Measurements from ENCODE around the gene CTNND2.
"Not testable (repeated sequence)": the region's sequence is repeated elsewhere in the genome, so short reads cannot be mapped to it uniquely, and the experiment has no call there.

The CTNND2 gene

DNA sequence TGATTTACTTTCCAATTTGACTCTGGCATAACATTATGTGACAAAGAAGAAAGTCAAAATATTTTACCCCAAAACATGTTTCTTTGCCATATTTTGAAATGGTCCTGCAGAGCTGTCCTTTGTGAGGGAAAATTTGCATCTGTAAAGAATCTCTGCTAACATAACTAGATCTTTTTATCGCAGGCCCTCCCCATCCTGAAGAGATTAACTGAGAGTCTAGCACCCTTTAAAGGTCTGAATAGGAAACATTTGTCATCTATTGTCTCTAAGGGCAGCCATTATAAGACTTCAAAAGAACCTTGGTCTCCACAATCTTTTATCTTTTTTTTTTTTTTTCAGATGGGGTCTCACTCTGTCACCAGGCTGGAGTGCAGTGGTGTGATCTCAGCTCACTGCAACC is 838.5 kb downstream of the CTNND2 start:
- not testable (repeated sequence) for H3K27me3 ChIP-seq (replicated peaks; ENCODE audit: control insufficient read depth, insufficient read depth, low read length); H3K9ac ChIP-seq (ENCODE audit: low read length); H3K36me3 ChIP-seq (ENCODE audit: control insufficient read depth, insufficient read depth, low read length, severe bottlenecking); H3K4me3 ChIP-seq (ENCODE audit: low read length); H3K4me1 ChIP-seq (ENCODE audit: control insufficient read depth, insufficient read depth, low read length); DNase-seq (ENCODE audit: low read depth); H3K9me3 ChIP-seq (ENCODE audit: control insufficient read depth, low read length)

- Histone ChIP-seq H3K4me3 (ENCODE audit: low read length) (no peak overlapping the region), H3K27me3 (replicated peaks; ENCODE audit: control insufficient read depth, insufficient read depth, low read length) (peaks cover 4% of the 10 kb centered on the region), H3K4me1 (ENCODE audit: control insufficient read depth, insufficient read depth, low read length) (peaks cover 8% of the 10 kb centered on the region), H3K9me3 (ENCODE audit: control insufficient read depth, low read length) (no peaks in the 10 kb centered on the region), H3K36me3 (ENCODE audit: control insufficient read depth, insufficient read depth, low read length, severe bottlenecking) (no peaks in the 10 kb centered on the region), H3K9ac (ENCODE audit: low read length) (no peak overlapping the region)
- DNase-seq (ENCODE audit: low read depth) = no peak
These were observed 839.3 kb downstream of the CTNND2 start for GRCh38 chr5:11064763-11065450.

- Histone ChIP-seq H3K4me3 (ENCODE audit: low read length) (peak overlapping the region; percentile 42), H3K36me3 (ENCODE audit: control insufficient read depth, insufficient read depth, low read length, severe bottlenecking) (no peaks in the 10 kb centered on the region), H3K27me3 (replicated peaks; ENCODE audit: control insufficient read depth, insufficient read depth, low read length) (peaks cover 4% of the 10 kb centered on the region), H3K9me3 (ENCODE audit: control insufficient read depth, low read length) (no peaks in the 10 kb centered on the region), H3K9ac (ENCODE audit: low read length) (no peak overlapping the region), H3K4me1 (ENCODE audit: control insufficient read depth, insufficient read depth, low read length) (peaks cover 8% of the 10 kb centered on the region)
- peak; percentile 13 for DNase-seq (ENCODE audit: low read depth)
These were observed 841.8 kb downstream of the CTNND2 start for GRCh38 chr5:11062397-11062796.

DNA sequence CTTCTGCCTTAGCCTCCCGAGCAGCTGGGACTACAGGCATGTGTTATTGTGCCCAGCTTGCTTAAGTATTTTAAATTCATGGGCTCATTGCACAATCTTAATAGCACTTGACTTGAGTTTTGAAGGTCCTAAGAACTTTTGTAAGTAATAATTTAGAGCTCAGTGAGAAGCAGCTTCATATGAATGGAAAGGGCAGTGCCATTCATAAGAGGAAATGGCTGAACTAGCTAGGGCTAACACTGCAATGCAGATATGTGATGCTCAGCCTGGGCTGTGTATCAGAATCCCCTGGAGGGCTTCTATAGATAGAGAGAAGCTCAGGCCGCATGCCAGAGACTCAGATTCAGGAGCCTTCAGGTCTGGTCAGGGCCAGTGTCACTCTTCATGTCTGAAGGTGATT is 847.7 kb downstream of the CTNND2 start:
- Histone ChIP-seq H3K36me3 (ENCODE audit: control insufficient read depth, insufficient read depth, low read length, severe bottlenecking) (no peaks in the 10 kb centered on the region), H3K27me3 (replicated peaks; ENCODE audit: control insufficient read depth, insufficient read depth, low read length) (peaks cover 10% of the 10 kb centered on the region), H3K9ac (ENCODE audit: low read length) (no peak overlapping the region), H3K9me3 (ENCODE audit: control insufficient read depth, low read length) (peaks cover 3% of the 10 kb centered on the region), H3K4me3 (ENCODE audit: low read length) (no peak overlapping the region), H3K4me1 (ENCODE audit: control insufficient read depth, insufficient read depth, low read length) (no peaks in the 10 kb centered on the region)
- no peak for DNase-seq (ENCODE audit: low read depth)

DNA sequence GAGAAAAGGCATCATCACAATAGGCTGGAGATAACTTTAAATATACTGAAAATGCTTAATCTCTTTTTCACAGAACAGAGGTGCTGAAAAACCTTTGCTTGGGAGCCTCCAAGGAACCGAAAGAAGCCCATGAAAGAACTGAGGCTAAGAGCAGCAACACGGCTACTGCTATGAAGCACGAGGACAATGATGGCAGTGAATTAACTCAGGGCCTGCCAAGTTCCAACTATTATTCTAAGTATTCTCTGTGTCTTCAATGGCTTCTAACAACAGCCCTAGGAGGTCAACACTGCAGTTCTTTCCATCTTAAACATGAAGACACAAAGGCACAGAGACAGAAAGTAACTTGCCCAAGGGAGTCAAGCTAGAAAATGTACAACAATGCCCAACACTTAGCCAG is 850.2 kb downstream of the CTNND2 start:
- Histone ChIP-seq H3K4me3 (ENCODE audit: low read length) (no peak overlapping the region), H3K27me3 (replicated peaks; ENCODE audit: control insufficient read depth, insufficient read depth, low read length) (peaks cover 6% of the 10 kb centered on the region), H3K9me3 (ENCODE audit: control insufficient read depth, low read length) (peaks cover 3% of the 10 kb centered on the region), H3K4me1 (ENCODE audit: control insufficient read depth, insufficient read depth, low read length) (no peaks in the 10 kb centered on the region), H3K36me3 (ENCODE audit: control insufficient read depth, insufficient read depth, low read length, severe bottlenecking) (no peaks in the 10 kb centered on the region), H3K9ac (ENCODE audit: low read length) (no peak overlapping the region)
- no peak for DNase-seq (ENCODE audit: low read depth)

DNA sequence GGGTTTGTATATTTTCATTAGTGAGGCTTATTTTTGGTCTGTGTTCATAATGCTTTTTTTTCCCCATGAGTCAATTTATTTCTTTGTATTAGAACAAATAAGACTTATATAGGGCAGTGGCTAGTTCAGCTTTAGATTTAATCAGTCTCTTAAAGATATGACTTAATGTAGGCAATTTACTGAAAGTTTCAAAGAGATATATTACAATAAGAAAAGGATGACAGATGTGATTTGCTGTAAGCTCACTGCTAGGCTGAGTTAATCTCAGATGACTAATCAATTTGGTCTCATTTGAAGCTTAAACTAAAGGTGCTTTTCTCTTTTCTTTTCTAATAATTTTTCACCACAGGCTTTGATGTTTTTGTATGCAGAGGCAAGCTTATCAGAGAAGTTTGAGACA is 851.4 kb downstream of the CTNND2 start:
- no peak for DNase-seq (ENCODE audit: low read depth)
- Histone ChIP-seq H3K4me1 (ENCODE audit: control insufficient read depth, insufficient read depth, low read length) (no peaks in the 10 kb centered on the region), H3K9me3 (ENCODE audit: control insufficient read depth, low read length) (peaks cover 3% of the 10 kb centered on the region), H3K9ac (ENCODE audit: low read length) (no peak overlapping the region), H3K27me3 (replicated peaks; ENCODE audit: control insufficient read depth, insufficient read depth, low read length) (peaks cover 6% of the 10 kb centered on the region), H3K36me3 (ENCODE audit: control insufficient read depth, insufficient read depth, low read length, severe bottlenecking) (no peaks in the 10 kb centered on the region), H3K4me3 (ENCODE audit: low read length) (no peak overlapping the region)

DNA sequence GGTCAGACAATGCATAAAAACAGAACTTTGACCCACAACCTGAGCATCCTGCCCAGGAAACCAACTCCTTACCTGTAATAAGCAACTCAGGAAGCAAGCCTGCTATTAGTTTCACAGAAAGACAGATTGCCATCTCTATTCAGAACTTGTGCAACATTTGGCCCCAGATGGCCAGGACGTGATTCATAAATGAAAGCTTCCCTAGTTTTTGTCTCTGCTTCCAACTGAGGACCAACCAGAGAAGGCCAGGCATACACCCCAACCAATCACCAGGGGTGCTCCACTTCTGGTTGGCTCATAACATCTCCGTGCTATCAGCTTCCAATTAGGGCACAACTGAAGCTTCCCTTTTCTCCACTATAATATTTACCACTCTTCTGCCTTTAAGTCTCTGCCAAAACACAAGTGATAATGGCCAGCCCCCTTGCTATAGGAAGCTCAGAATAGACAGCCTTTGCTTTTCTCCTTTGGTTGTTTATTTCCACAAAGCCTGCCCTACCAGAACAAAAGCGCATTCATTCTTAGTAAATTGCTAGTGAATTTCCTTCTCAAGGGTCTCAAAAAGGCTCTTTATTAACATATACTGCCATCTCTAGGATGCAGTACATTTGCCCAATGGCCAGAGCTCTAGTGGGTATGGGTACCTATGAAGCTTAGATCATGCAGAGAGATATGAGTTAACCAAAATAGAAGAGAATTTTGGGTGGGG is 853.5 kb downstream of the CTNND2 start:
- Histone ChIP-seq H3K36me3 (ENCODE audit: control insufficient read depth, insufficient read depth, low read length, severe bottlenecking) (no peaks in the 10 kb centered on the region), H3K4me1 (ENCODE audit: control insufficient read depth, insufficient read depth, low read length) (no peaks in the 10 kb centered on the region), H3K27me3 (replicated peaks; ENCODE audit: control insufficient read depth, insufficient read depth, low read length) (peaks cover 8% of the 10 kb centered on the region), H3K4me3 (ENCODE audit: low read length) (no peak overlapping the region), H3K9me3 (ENCODE audit: control insufficient read depth, low read length) (peaks cover 3% of the 10 kb centered on the region), H3K9ac (ENCODE audit: low read length) (no peak overlapping the region)
- DNase-seq (ENCODE audit: low read depth) = no peak

GRCh38 chr5:11048760-11049159 is 855.5 kb downstream of the CTNND2 start:
- no peak overlapping the region for H3K9ac ChIP-seq (ENCODE audit: low read length)
- no peak overlapping the region for H3K4me3 ChIP-seq (ENCODE audit: low read length)
- H3K4me1 ChIP-seq (ENCODE audit: control insufficient read depth, insufficient read depth, low read length) = no peaks in the 10 kb centered on the region
- no peaks in the 10 kb centered on the region for H3K36me3 ChIP-seq (ENCODE audit: control insufficient read depth, insufficient read depth, low read length, severe bottlenecking)
- DNase-seq (ENCODE audit: low read depth) = no peak
- H3K9me3 ChIP-seq (ENCODE audit: control insufficient read depth, low read length) = no peaks in the 10 kb centered on the region
- H3K27me3 ChIP-seq (replicated peaks; ENCODE audit: control insufficient read depth, insufficient read depth, low read length) = peaks cover 5% of the 10 kb centered on the region

DNA sequence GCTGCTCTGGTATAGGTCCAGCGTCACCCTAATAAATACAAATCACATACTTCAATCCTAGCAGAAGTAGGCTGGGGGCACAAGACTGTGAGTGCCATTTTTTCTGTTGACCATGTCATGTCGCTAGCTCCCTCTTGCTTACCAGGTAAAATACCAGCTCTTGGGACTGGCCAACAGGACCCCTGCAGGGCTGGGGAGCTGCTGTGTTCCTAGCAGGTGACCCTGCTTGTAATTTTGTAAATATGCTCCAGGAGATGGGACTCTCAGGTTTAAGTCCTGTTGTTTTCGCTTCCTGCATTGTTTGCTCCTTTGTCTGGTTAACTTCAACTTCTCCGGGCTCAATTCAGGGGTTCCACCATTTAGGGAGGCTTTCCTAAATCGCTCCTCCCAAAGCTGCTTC is 856.6 kb downstream of the CTNND2 start:
- no peak overlapping the region for H3K4me3 ChIP-seq (ENCODE audit: low read length)
- H3K9me3 ChIP-seq (ENCODE audit: control insufficient read depth, low read length) = no peaks in the 10 kb centered on the region
- no peak for DNase-seq (ENCODE audit: low read depth)
- no peaks in the 10 kb centered on the region for H3K36me3 ChIP-seq (ENCODE audit: control insufficient read depth, insufficient read depth, low read length, severe bottlenecking)
- peaks cover 5% of the 10 kb centered on the region for H3K27me3 ChIP-seq (replicated peaks; ENCODE audit: control insufficient read depth, insufficient read depth, low read length)
- no peaks in the 10 kb centered on the region for H3K4me1 ChIP-seq (ENCODE audit: control insufficient read depth, insufficient read depth, low read length)
- H3K9ac ChIP-seq (ENCODE audit: low read length) = no peak overlapping the region

- H3K36me3 ChIP-seq (ENCODE audit: control insufficient read depth, insufficient read depth, low read length, severe bottlenecking) = no peaks in the 10 kb centered on the region
- DNase-seq (ENCODE audit: low read depth) = no peak
- no peaks in the 10 kb centered on the region for H3K9me3 ChIP-seq (ENCODE audit: control insufficient read depth, low read length)
- H3K27me3 ChIP-seq (replicated peaks; ENCODE audit: control insufficient read depth, insufficient read depth, low read length) = peaks cover 5% of the 10 kb centered on the region
- no peaks in the 10 kb centered on the region for H3K4me1 ChIP-seq (ENCODE audit: control insufficient read depth, insufficient read depth, low read length)
- H3K9ac ChIP-seq (ENCODE audit: low read length) = no peak overlapping the region
- no peak overlapping the region for H3K4me3 ChIP-seq (ENCODE audit: low read length)
These were observed 857.2 kb downstream of the CTNND2 start for GRCh38 chr5:11047030-11047429.

GRCh38 chr5:11046160-11046559 is 858.1 kb downstream of the CTNND2 start:
- peak; percentile 52 for DNase-seq (ENCODE audit: low read depth)
- Histone ChIP-seq H3K36me3 (ENCODE audit: control insufficient read depth, insufficient read depth, low read length, severe bottlenecking) (no peaks in the 10 kb centered on the region), H3K9me3 (ENCODE audit: control insufficient read depth, low read length) (no peaks in the 10 kb centered on the region), H3K27me3 (replicated peaks; ENCODE audit: control insufficient read depth, insufficient read depth, low read length) (peaks cover 5% of the 10 kb centered on the region), H3K4me1 (ENCODE audit: control insufficient read depth, insufficient read depth, low read length) (no peaks in the 10 kb centered on the region), H3K4me3 (ENCODE audit: low read length) (no peak overlapping the region), H3K9ac (ENCODE audit: low read length) (no peak overlapping the region)
